A673 (cell line): ENCODE measurements around the gene BRD9.
"Not testable (repeated sequence)": the region's sequence is repeated elsewhere in the genome, so short reads cannot be mapped to it uniquely, and the experiment has no call there.

Source experiments
- EZH2 ChIP-seq: fragments of 200-600 bp; sonication (generic); IDR thresholded peaks from 2 replicates; pipeline ENCODE4 v1.6.1; 2017; ENCODE audit warnings: borderline replicate concordance, low read depth, mild to moderate bottlenecking, mixed read lengths, antibody characterized with exemption, low read length; ENCODE audit not compliant: poor library complexity, severe bottlenecking
- TF ChIP-seq, protein P1 (sequence below): fragments of 300-800, 200-600 bp; sonication (generic); conservative IDR thresholded peaks from 2 replicates; pipeline ENCODE4 v1.5.1; 2017; ENCODE audit warnings: low read depth, mild to moderate bottlenecking, antibody characterized with exemption, low read length, moderate library complexity, mixed read lengths

DNA sequence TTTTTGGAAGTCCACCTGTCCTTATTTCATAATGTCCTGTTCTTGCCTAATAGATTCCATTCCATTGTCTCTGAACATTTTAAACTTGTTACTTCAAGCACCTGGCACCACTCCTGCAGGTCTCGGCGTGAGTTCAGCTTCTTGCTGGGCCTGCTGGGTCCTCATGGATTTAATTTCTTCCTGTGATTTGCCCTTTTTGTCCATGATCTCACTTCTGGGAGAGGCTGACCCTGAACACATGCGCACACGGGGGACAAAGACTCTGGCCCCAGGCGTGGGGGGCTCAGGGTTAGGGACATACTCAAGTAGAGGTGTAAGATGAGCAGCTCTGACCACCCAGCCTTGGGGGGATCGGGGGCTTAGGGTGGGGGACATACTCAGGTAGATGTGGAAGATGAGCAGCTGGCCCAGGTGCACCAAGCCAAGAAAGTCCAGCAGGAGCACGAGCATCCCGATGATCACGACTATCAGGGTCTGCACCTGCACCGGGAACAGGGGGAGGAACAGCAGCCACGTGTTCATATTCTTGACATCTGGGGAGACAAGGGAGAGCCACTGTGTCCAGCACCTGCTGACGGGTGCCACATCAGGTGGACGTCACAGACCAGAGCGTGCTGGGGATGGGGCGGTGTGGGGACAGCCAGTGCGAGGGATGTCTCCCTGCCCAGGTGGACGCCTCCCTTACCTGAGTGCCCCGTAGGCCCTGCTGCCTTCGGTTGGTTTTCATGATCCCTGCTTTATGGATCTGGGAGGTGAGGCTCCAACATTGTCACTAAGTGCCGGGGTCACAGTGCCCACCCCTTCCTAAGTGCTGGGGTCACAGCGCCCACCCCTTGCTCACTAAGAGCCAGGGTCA, 52.3 kb downstream of the BRD9 start:
- TF ChIP-seq, protein P1, sequence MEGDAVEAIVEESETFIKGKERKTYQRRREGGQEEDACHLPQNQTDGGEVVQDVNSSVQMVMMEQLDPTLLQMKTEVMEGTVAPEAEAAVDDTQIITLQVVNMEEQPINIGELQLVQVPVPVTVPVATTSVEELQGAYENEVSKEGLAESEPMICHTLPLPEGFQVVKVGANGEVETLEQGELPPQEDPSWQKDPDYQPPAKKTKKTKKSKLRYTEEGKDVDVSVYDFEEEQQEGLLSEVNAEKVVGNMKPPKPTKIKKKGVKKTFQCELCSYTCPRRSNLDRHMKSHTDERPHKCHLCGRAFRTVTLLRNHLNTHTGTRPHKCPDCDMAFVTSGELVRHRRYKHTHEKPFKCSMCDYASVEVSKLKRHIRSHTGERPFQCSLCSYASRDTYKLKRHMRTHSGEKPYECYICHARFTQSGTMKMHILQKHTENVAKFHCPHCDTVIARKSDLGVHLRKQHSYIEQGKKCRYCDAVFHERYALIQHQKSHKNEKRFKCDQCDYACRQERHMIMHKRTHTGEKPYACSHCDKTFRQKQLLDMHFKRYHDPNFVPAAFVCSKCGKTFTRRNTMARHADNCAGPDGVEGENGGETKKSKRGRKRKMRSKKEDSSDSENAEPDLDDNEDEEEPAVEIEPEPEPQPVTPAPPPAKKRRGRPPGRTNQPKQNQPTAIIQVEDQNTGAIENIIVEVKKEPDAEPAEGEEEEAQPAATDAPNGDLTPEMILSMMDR: not testable (repeated sequence)
- TF ChIP-seq EZH2: not testable (repeated sequence)
